Pons (tissue), 1 donor: ENCODE results near the gene CD109.
"Not testable (repeated sequence)": the region's sequence is repeated elsewhere in the genome, so short reads cannot be mapped to it uniquely, and the experiment has no call there.

Source experiments
- DNase-seq: peaks from one replicate; pipeline ENCODE4 v3.0.0-alpha.2; 2016; ENCODE audit warnings: low spot score

The CD109 gene

DNA sequence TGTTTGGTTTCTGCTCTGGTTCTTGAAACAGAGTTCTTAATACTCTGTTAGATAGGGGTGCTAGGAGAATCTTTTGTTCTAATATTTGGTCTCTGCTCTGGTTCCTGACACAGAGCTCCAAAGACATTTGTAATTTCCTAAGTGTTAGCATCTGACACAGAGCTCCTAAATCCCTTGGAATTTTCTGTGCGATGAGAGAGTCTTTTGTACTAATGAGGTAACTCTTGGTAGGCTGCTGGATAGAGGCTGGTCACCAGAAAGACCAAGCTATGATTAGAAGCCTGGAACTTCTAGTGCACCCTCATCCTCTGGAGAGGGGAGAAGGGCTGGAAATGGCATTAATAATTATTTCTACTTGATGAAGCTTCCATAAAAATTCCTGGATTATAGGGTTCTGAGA, 7.7 kb upstream of the CD109 start:
- no peak for DNase-seq

- no peak for DNase-seq
Observed at GRCh38 chr6:73690056-73690455, 5.9 kb upstream of the CD109 start.

- DNase-seq: no peak
Observed at GRCh38 chr6:73691512-73691911, 4.5 kb upstream of the CD109 start.

GRCh38 chr6:73694711-73695411, 1.1 kb upstream of the CD109 start:
- DNase-seq: peak; percentile 36

DNA sequence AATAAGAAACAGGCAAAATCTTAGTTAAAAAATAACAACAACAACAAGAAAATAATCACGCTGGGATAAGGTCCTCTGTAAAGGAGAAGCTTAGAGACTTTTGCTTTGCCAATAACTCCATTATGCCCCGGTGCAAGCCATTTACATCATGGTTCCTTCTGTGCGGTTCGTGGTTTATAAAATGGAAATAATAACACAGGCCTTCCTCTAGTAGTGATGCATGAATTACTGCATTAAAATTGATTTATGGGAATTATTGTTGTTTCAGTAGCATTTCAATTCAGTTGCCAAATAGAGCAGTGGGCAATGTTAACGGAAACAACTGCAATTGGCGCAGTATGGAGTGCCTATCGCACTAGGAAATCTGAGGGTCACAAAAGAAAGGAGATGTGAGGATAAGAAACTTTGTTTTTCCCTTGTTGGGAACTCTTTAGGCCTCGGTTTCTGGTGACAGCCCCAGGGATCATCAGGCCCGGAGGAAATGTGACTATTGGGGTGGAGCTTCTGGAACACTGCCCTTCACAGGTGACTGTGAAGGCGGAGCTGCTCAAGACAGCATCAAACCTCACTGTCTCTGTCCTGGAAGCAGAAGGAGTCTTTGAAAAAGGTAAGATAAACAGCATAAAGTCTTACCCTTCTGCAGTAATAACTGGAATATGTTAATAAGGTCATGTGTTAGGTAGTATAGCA, 1.1 kb downstream of the CD109 start:
- no peak for DNase-seq

DNA sequence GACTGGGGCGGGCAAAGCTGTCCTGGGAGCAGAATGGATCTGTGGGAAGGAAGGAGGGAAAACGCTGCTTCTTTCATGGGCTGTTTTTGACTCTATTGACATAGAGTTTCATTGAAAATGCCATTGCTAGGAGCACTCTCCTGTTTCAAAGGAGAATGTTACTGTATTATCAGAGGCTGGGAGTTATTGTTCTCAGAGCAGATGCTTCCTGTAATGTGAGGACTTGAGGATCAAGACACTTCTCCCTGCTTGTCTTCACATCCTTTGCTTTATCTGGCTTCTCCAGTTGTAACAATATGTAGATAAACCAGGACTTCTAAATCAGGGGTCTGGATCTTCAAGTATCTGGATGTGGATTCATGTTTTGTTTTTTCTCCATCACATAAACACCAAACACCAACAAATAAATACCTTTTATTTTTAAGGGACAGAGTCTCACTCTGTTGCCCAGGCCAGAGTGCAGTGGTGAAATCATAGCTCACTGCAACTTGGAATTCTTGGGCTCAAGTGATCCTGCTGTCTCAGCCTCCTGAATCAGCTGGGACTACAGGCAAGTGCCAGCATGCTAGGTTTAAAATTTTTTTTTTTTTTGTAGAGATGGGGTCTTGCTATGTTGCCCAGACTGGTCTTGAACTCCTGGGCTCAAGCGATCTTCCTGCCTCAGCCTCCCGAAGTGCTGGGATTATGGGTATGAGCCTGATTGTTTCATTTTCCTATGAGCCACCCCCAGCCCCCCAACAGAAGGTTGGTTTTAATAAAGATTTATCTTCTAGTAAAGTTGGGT, 3.9 kb downstream of the CD109 start:
- DNase-seq: no peak

DNA sequence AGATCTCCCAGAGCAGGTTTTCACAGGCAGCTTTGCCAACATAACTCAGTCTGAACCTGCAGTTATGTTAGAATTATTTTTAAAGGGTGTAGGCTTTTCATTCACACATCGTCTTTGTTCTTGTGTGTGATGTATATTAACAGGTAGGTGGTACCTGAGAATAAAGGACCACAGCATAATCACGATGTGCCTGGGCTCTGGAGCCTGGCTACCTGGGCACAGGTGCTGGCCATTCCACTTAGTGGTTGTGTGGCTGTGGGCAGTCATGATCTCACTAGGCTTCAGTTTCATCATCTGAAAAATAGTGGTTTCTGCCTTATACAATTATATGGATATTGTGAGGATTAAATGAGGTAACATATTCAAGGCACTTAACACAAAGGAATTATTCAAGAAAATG, 6.4 kb downstream of the CD109 start:
- no peak for DNase-seq

GRCh38 chr6:73703466-73703865, 7.5 kb downstream of the CD109 start:
- DNase-seq: no peak

DNA sequence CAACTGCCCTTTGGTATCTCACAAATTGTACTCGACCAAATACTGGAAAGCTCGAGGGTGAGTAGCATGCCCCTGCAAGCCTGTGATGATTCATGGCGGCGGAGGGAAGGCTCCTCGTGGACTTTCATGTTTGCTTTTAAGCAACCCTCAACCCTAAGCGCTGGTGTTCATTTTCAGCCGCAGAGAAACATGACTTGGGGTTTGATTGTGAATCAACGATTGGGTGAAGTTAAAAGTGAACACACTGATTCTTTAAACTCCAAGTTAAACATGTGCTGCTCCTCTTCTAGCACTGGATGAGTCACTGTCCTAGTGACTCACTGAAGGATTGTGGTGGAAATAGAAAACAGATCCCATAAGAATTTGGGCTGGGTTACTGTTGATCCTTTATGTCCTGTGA, 8.3 kb downstream of the CD109 start:
- no peak for DNase-seq

- no peak for DNase-seq
Observed at GRCh38 chr6:73704798-73705197, 8.8 kb downstream of the CD109 start.

DNA sequence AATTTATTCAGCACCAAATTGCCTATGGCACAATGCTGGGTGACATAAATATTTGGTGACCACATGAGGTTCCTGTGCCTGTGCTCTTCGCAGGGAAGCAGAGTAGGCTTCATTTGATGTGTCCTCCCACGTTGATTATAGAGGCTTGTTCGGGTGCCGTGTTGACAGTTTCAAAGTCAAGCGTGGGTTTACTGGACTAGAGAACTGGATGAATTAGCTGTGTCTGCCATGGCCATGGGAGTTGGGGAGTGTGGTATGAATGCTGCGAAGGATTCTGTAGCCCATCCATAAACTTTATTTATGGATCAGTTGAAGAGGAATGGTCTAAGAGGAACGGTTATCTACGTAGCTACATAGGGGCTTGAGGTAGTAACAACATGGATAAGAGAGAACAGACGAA, 11.0 kb downstream of the CD109 start:
- no peak for DNase-seq

- DNase-seq: no peak
Observed at GRCh38 chr6:73710470-73710869, 14.5 kb downstream of the CD109 start.

DNA sequence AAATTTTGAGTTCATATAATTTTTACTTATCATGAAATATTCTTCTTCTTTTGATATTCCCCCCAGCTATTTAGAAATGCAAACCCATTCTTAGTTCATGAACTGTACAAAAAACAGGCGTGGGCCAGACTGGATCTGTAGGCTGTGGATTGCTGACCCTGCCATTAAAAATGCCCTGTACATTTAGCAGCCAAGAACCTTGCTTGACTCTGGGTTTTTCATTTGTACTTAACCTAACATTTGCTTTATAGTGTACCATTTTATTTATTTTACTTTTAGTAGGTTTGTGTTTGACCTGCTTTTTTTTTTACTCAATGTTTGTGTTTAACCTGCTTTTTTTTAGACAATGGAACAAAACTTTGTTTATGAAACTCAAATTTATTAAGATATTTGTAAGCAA, 14.9 kb downstream of the CD109 start:
- no peak for DNase-seq

GRCh38 chr6:73712535-73713173, 16.7 kb downstream of the CD109 start:
- DNase-seq: no peak

DNA sequence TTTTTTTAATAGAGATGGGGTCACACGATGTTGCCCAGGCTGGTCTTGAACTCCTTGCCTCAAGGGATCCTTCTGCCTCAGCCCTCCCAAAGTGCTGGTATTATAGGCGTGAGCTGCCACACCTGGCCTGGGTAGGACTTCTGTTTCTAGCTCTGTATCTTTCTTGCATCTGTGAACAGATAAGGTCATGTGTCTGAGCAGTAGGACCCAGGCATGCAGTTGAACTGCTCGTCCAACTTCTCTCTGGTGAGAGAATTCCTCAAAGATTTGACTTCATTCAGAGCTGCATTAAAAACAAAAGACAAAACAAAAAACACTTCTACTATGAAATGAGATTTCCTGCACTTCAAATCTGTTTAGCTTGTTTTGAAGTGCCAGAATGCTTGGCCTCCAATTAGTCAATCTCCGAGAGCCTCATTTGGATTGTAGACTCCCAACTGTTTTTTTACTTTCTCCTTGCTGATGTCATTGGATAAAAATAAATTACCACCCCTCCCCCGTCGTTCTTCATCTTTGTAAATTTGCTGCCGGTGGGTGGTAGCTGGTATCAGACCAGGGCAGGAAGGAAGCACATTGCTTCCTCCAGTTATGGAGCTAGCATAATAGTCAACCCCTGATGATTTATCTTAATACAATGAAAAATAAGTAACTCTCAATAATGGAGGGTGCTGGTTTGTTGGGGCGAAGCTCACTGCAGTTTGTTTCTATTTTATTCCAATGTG, 17.6 kb downstream of the CD109 start:
- DNase-seq: no peak

- not testable (repeated sequence) for DNase-seq
Observed at GRCh38 chr6:73715111-73715508, 19.1 kb downstream of the CD109 start.

DNA sequence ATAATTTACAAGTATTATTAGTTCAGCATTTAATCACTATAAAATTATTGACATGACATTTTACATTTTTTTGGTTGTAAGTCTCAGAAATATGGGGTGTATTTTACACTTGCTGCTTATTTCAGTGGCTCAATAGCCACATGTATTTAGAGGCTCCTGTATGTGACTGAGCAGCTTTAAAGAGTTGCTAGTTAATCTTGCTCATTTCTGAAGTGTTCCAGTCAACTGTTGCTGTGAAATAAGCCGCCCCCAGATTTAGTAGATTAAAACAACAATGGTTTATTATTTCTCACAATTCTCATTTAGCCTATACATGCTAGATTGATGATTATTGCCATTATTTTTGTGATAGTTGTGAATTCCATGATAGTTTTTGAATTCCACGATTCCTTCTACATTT, 23.0 kb downstream of the CD109 start:
- no peak for DNase-seq

GRCh38 chr6:73722318-73723060, 26.5 kb downstream of the CD109 start:
- DNase-seq: no peak

GRCh38 chr6:73723480-73723879, 27.5 kb downstream of the CD109 start:
- not testable (repeated sequence) for DNase-seq

- no peak for DNase-seq
Observed at GRCh38 chr6:73724389-73724788, 28.4 kb downstream of the CD109 start.

DNA sequence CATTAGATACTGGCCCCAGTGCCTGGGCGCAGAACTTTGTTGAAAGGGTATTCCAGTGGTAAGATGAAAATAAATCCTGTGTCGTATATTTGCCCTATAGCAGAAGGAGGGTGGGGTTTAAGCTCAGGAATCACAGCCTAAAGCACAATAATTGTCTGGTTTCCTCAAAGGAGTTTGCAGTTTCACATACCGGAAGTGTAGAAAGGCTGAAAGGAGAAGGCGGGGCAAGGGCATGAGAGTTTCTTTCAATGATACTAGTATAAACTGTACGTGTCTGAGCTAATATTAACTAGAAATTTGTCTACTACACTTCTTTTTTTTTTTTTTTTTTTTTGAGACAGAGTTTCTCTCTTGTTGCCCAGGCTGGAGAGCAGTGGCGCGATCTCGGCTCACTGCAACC, 29.2 kb downstream of the CD109 start:
- not testable (repeated sequence) for DNase-seq
